HG02943 (cell line): ENCODE data around the gene GLIS1.

Experiments
- ATAC-seq: cut with Tn5 transposase; IDR thresholded peaks from one replicate; pipeline ENCODE4 v1.9.1; 2021; ENCODE audit warnings: mild to moderate bottlenecking, low read depth, moderate library complexity; ENCODE audit not compliant: unreplicated experiment

The GLIS1 gene

GRCh38 chr1:53622531-53622930 is 116.4 kb downstream of the GLIS1 start:
- no peak for ATAC-seq

GRCh38 chr1:53621144-53621543 is 117.8 kb downstream of the GLIS1 start:
- no peak for ATAC-seq

- no peak for ATAC-seq
Measured at GRCh38 chr1:53620061-53620855, 118.7 kb downstream of the GLIS1 start.

GRCh38 chr1:53619367-53620060 is 119.5 kb downstream of the GLIS1 start:
- ATAC-seq = no peak

GRCh38 chr1:53618500-53619366 is 120.2 kb downstream of the GLIS1 start:
- ATAC-seq = no peak

- no peak for ATAC-seq
Measured at GRCh38 chr1:53617851-53618499, 121.0 kb downstream of the GLIS1 start.

GRCh38 chr1:53617382-53617781 is 121.6 kb downstream of the GLIS1 start:
- no peak for ATAC-seq

- ATAC-seq = no peak
Measured at GRCh38 chr1:53616927-53617326, 122.0 kb downstream of the GLIS1 start.

- no peak for ATAC-seq
Measured at GRCh38 chr1:53616511-53616910, 122.5 kb downstream of the GLIS1 start.

- ATAC-seq = no peak
Measured at GRCh38 chr1:53615101-53615500, 123.9 kb downstream of the GLIS1 start.

- no peak for ATAC-seq
Measured at GRCh38 chr1:53614231-53615021, 124.5 kb downstream of the GLIS1 start.

GRCh38 chr1:53608676-53609075 is 130.3 kb downstream of the GLIS1 start:
- ATAC-seq = no peak

GRCh38 chr1:53608071-53608470 is 130.9 kb downstream of the GLIS1 start:
- ATAC-seq = no peak

- ATAC-seq = no peak
Measured at GRCh38 chr1:53606651-53607051, 132.3 kb downstream of the GLIS1 start.

GRCh38 chr1:53606197-53606596 is 132.8 kb downstream of the GLIS1 start:
- ATAC-seq = no peak

GRCh38 chr1:53605181-53605580 is 133.8 kb downstream of the GLIS1 start:
- no peak for ATAC-seq

GRCh38 chr1:53604291-53604919 is 134.6 kb downstream of the GLIS1 start:
- ATAC-seq = no peak

- no peak for ATAC-seq
Measured at GRCh38 chr1:53603431-53603830, 135.5 kb downstream of the GLIS1 start.
